Suprapubic skin (tissue), 4 donors: ENCODE measurements around the gene CD2BP2. TPM values are rescaled to one million over a fixed set of nuclear protein-coding genes. Genes with fewer than 3 reads are reported as not detected.

Experiments used
- DNase-seq, 2 donors: peaks; one replicate each; pipeline ENCODE4 v3.0.0-alpha.2; 2019; ENCODE audit warnings: low spot score in 2 of 2
- H3K27ac ChIP-seq: fragments of 200-600 bp; sonication (generic); one replicate; pipeline ENCODE4 v1.5.1; 2019
- H3K27me3 ChIP-seq: fragments of 200-600 bp; sonication (generic); one replicate; pipeline ENCODE4 v1.5.1; 2019
- H3K36me3 ChIP-seq: fragments of 200-600 bp; sonication (generic); one replicate; pipeline ENCODE4 v1.5.1; 2019
- H3K4me1 ChIP-seq: fragments of 200-600 bp; sonication (generic); one replicate; pipeline ENCODE4 v1.5.1; 2019
- H3K4me3 ChIP-seq: fragments of 200-600 bp; sonication (generic); one replicate; pipeline ENCODE4 v1.5.1; 2019; ENCODE audit warnings: mild to moderate bottlenecking
- H3K9me3 ChIP-seq: fragments of 200-600 bp; sonication (generic); one replicate; pipeline ENCODE4 v1.5.1; 2019
- CTCF ChIP-seq, 2 donors: fragments of 200-600 bp in 1 of 2; fragments of 450-650 bp in 1 of 2; sonication (generic) in 1 of 2; IDR thresholded peaks; one replicate each; pipeline ENCODE4 v1.5.1; 2016 to 2019; ENCODE audit warnings: antibody characterized with exemption in 2 of 2, mild to moderate bottlenecking in 1 of 2, moderate library complexity in 1 of 2
- EP300 ChIP-seq: sonication (generic); formaldehyde crosslinking; IDR thresholded peaks from one replicate; pipeline ENCODE4 v1.6.1; 2017; ENCODE audit warnings: antibody characterized with exemption
- POLR2A ChIP-seq, 2 donors: fragments of 450-650 bp; IDR thresholded peaks; one replicate each; pipeline ENCODE4 v1.6.1; 2017; ENCODE audit warnings: antibody characterized with exemption in 2 of 2, mild to moderate bottlenecking in 2 of 2, moderate library complexity in 2 of 2
- POLR2AphosphoS5 ChIP-seq, 3 donors: sonication (generic); formaldehyde crosslinking; IDR thresholded peaks; one replicate each; pipeline ENCODE4 v1.6.1; 2017; ENCODE audit warnings: antibody characterized with exemption in 3 of 3
- WGBS: methylation state at CpG from one replicate; pipeline ENCODE4 v1.1.5; 2018; 5-methylcytosine and 5-hydroxymethylcytosine counted together
- total RNA-seq, 4 donors: library from RNA; depleted of rRNA; stranded (reverse); fragments of >200 nt; gene quantifications; one replicate each; pipeline ENCODE4 v1.1.0, GENCODE V29; 2016

CD2BP2 gene
- total RNA-seq, 4 donors from 2014 or later = 21.6 to 34.9 (median 27.7) TPM

GRCh38 chr16:30351586-30352419, 3.3 kb downstream of the CD2BP2 start:
- 57% methylated on average over 11 of the region's 11 CpGs for WGBS
- Histone ChIP-seq H3K36me3 (peaks cover 30% of the 10 kb centered on the region), H3K4me3 (no peak overlapping the region), H3K9me3 (no peaks in the 10 kb centered on the region), H3K4me1 (peaks cover 46% of the 10 kb centered on the region), H3K27ac (peak overlapping the region; percentile 31), H3K27me3 (no peaks in the 10 kb centered on the region)
- DNase-seq = peak in 1 of 2 donors; percentile 83
- no peak for TF ChIP-seq POLR2A (IDR thresholded peaks at IDR 0.05)
- peak in 1 of 3 donors; percentile 43 for TF ChIP-seq POLR2AphosphoS5 (IDR thresholded peaks at IDR 0.05)
- TF ChIP-seq EP300 = no peak
- no peak for TF ChIP-seq CTCF (IDR thresholded peaks at IDR 0.05)

GRCh38 chr16:30351001-30351441, 4.1 kb downstream of the CD2BP2 start:
- TF ChIP-seq POLR2AphosphoS5 (IDR thresholded peaks at IDR 0.05) (no peak), EP300 (no peak), CTCF (IDR thresholded peaks at IDR 0.05) (no peak), POLR2A (IDR thresholded peaks at IDR 0.05) (no peak)
- Histone ChIP-seq H3K27ac (no peak overlapping the region), H3K4me3 (no peak overlapping the region), H3K27me3 (no peaks in the 10 kb centered on the region), H3K9me3 (no peaks in the 10 kb centered on the region), H3K4me1 (peaks cover 39% of the 10 kb centered on the region), H3K36me3 (peaks cover 28% of the 10 kb centered on the region)
- 92% methylated on average over 15 of the region's 15 CpGs for WGBS
- peak in 1 of 2 donors; percentile 57 for DNase-seq

GRCh38 chr16:30350134-30350871, 4.8 kb downstream of the CD2BP2 start:
- TF ChIP-seq POLR2AphosphoS5 (IDR thresholded peaks at IDR 0.05) (no peak), CTCF (IDR thresholded peaks at IDR 0.05) (no peak), POLR2A (IDR thresholded peaks at IDR 0.05) (no peak), EP300 (no peak)
- 87% methylated on average over 3 of the region's 3 CpGs for WGBS
- H3K4me3 ChIP-seq = no peak overlapping the region
- H3K36me3 ChIP-seq = peaks cover 28% of the 10 kb centered on the region
- DNase-seq = peak in 1 of 2 donors; percentile 4
- no peaks in the 10 kb centered on the region for H3K9me3 ChIP-seq
- H3K27me3 ChIP-seq = no peaks in the 10 kb centered on the region
- peaks cover 31% of the 10 kb centered on the region for H3K4me1 ChIP-seq
- H3K27ac ChIP-seq = no peak overlapping the region

GRCh38 chr16:30349675-30350074, 5.4 kb downstream of the CD2BP2 start:
- peaks cover 28% of the 10 kb centered on the region for H3K36me3 ChIP-seq
- H3K4me1 ChIP-seq = peaks cover 31% of the 10 kb centered on the region
- no peaks in the 10 kb centered on the region for H3K9me3 ChIP-seq
- peak; percentile 24 to 49 for DNase-seq
- no peaks in the 10 kb centered on the region for H3K27me3 ChIP-seq
- 81% methylated on average over 3 of the region's 3 CpGs for WGBS
- no peak overlapping the region for H3K27ac ChIP-seq
- TF ChIP-seq POLR2A (IDR thresholded peaks at IDR 0.05) (no peak), EP300 (no peak), POLR2AphosphoS5 (IDR thresholded peaks at IDR 0.05) (no peak), CTCF (IDR thresholded peaks at IDR 0.05) (no peak)
- H3K4me3 ChIP-seq = no peak overlapping the region

- Histone ChIP-seq H3K9me3 (no peaks in the 10 kb centered on the region), H3K36me3 (peaks cover 28% of the 10 kb centered on the region), H3K4me1 (peaks cover 24% of the 10 kb centered on the region), H3K4me3 (no peak overlapping the region), H3K27ac (no peak overlapping the region), H3K27me3 (no peaks in the 10 kb centered on the region)
- peak in 1 of 2 donors; percentile 9 for DNase-seq
- 85% methylated on average over 7 of the region's 7 CpGs for WGBS
- TF ChIP-seq POLR2A (IDR thresholded peaks at IDR 0.05) = no peak
- TF ChIP-seq CTCF (IDR thresholded peaks at IDR 0.05) = no peak
- no peak for TF ChIP-seq POLR2AphosphoS5 (IDR thresholded peaks at IDR 0.05)
- no peak for TF ChIP-seq EP300
Observed at GRCh38 chr16:30348929-30349328, 6.2 kb downstream of the CD2BP2 start.
